HT-29 (cell line): ENCODE measurements around the gene UBE2D2. TPM values are rescaled to one million over a fixed set of nuclear protein-coding genes. Genes with fewer than 3 reads are reported as not detected.

Experiments
- DNase-seq: peaks from one replicate; pipeline ENCODE4 v3.0.0-alpha.2; 2015; ENCODE audit warnings: low spot score
- total RNA-seq: library from RNA; depleted of rRNA; stranded (reverse); fragments of >200 nt; shearing (Covaris generic); gene quantifications from 2 replicates; pipeline ENCODE4 v1.2.3, GENCODE V29; 2014

The UBE2D2 gene
- total RNA-seq, 1 experiment from 2014 or later = 83.5 TPM

- peak; percentile 90 for DNase-seq
Observed at GRCh38 chr5:139635606-139636206, 74.6 kb downstream of the UBE2D2 start.

- peak; percentile 57 for DNase-seq
Observed at GRCh38 chr5:139636207-139636792, 75.2 kb downstream of the UBE2D2 start.

- peak; percentile 37 for DNase-seq
Observed at GRCh38 chr5:139636975-139637408, 75.9 kb downstream of the UBE2D2 start.

- DNase-seq = peak; percentile 77
Observed at GRCh38 chr5:139637438-139638089, 76.4 kb downstream of the UBE2D2 start.

- peak; percentile 83 for DNase-seq
Observed at GRCh38 chr5:139638090-139638735, 77.1 kb downstream of the UBE2D2 start.

- DNase-seq = no peak
Observed at GRCh38 chr5:139638736-139639618, 77.8 kb downstream of the UBE2D2 start.

GRCh38 chr5:139639619-139640380 lies 78.7 kb downstream of the UBE2D2 start:
- DNase-seq = no peak

GRCh38 chr5:139640421-139641115 lies 79.4 kb downstream of the UBE2D2 start:
- DNase-seq = no peak

- DNase-seq = no peak
Observed at GRCh38 chr5:139641116-139642080, 80.3 kb downstream of the UBE2D2 start.

GRCh38 chr5:139642213-139642612 lies 81.1 kb downstream of the UBE2D2 start:
- DNase-seq = no peak

GRCh38 chr5:139642891-139643871 lies 82.0 kb downstream of the UBE2D2 start:
- DNase-seq = peak; percentile 87

- no peak for DNase-seq
Observed at GRCh38 chr5:139644001-139644456, 82.9 kb downstream of the UBE2D2 start.

- DNase-seq = no peak
Observed at GRCh38 chr5:139644646-139645429, 83.7 kb downstream of the UBE2D2 start.

GRCh38 chr5:139645430-139645871 lies 84.3 kb downstream of the UBE2D2 start:
- DNase-seq = no peak

GRCh38 chr5:139646111-139646510 lies 85.0 kb downstream of the UBE2D2 start:
- DNase-seq = no peak

- DNase-seq = no peak
Observed at GRCh38 chr5:139646912-139647505, 85.9 kb downstream of the UBE2D2 start.
